Erythroblast (primary cell): ENCODE data around the gene SYNE3.

ENCODE experiments used
- GATA1 ChIP-seq: IDR thresholded peaks from 2 replicates; pipeline ENCODE4 v1.6.1; 2011; ENCODE audit warnings: low read depth, mild to moderate bottlenecking, control low read depth, low read length, moderate library complexity
- POLR2A ChIP-seq: IDR thresholded peaks from 2 replicates; pipeline ENCODE4 v1.6.1; 2011; ENCODE audit warnings: mild to moderate bottlenecking, low read length

- TF ChIP-seq POLR2A (no peak), GATA1 (no peak)
These were observed 48.8 kb downstream of the SYNE3 start for GRCh38 chr14:95467657-95468056.
